GM19043 (cell line): ENCODE data around the gene ARL3.

Experiments
- ATAC-seq: cut with Tn5 transposase; IDR thresholded peaks from one replicate; pipeline ENCODE4 v1.9.1; 2021; ENCODE audit warnings: low read depth; ENCODE audit not compliant: unreplicated experiment

The ARL3 gene

GRCh38 chr10:102653060-102653459 lies 61.1 kb downstream of the ARL3 start:
- ATAC-seq, result no peak

GRCh38 chr10:102652170-102652916 lies 61.9 kb downstream of the ARL3 start:
- ATAC-seq, result peak; percentile 45

- ATAC-seq, result no peak
Measured at GRCh38 chr10:102651455-102652169, 62.6 kb downstream of the ARL3 start.

- no peak for ATAC-seq
Measured at GRCh38 chr10:102650655-102651454, 63.3 kb downstream of the ARL3 start.

- ATAC-seq, result no peak
Measured at GRCh38 chr10:102649797-102650654, 64.2 kb downstream of the ARL3 start.

GRCh38 chr10:102648889-102649796 lies 65.1 kb downstream of the ARL3 start:
- ATAC-seq, result no peak

- no peak for ATAC-seq
Measured at GRCh38 chr10:102648269-102648888, 65.8 kb downstream of the ARL3 start.

GRCh38 chr10:102647443-102648268 lies 66.5 kb downstream of the ARL3 start:
- no peak for ATAC-seq

GRCh38 chr10:102646610-102647442 lies 67.4 kb downstream of the ARL3 start:
- no peak for ATAC-seq

GRCh38 chr10:102645741-102646609 lies 68.2 kb downstream of the ARL3 start:
- peak; percentile 42 for ATAC-seq

- ATAC-seq, result no peak
Measured at GRCh38 chr10:102645388-102645740, 68.8 kb downstream of the ARL3 start.

GRCh38 chr10:102644646-102645387 lies 69.4 kb downstream of the ARL3 start:
- no peak for ATAC-seq

GRCh38 chr10:102644066-102644645 lies 70.0 kb downstream of the ARL3 start, which contains the start of gene TRIM8:
Gene TRIM8 (plus strand): TSS chr10:102644479. CDS start chr10:102644618, 139 bp downstream.
- no peak for ATAC-seq

GRCh38 chr10:102643336-102644065 lies 70.7 kb downstream of the ARL3 start:
- ATAC-seq, result no peak
